GM13976 (cell line): Measurements from ENCODE around the gene SYAP1.

Experiments used
- DNase-seq: peaks from one replicate; pipeline ENCODE4 v3.0.0; 2012; ENCODE audit warnings: low spot score
- in situ Hi-C: fragments of 300-500 bp; cut with MboI; formaldehyde crosslinking; loops from one replicate; pipeline ENCODE4 v1.12.0; 2022; ENCODE audit warnings: low sequenced_read_pairs, mixed read lengths, inconsistent platforms; ENCODE audit not compliant: unreplicated experiment
- TF ChIP-seq, protein P1 (sequence below): IDR thresholded peaks from 2 replicates; pipeline ENCODE4 v1.5.1; 2012; ENCODE audit warnings: borderline replicate concordance, mild to moderate bottlenecking; ENCODE audit not compliant: insufficient read depth; ENCODE audit errors: extremely low read depth, missing control alignments, control extremely low read depth

SYAP1 gene

DNA sequence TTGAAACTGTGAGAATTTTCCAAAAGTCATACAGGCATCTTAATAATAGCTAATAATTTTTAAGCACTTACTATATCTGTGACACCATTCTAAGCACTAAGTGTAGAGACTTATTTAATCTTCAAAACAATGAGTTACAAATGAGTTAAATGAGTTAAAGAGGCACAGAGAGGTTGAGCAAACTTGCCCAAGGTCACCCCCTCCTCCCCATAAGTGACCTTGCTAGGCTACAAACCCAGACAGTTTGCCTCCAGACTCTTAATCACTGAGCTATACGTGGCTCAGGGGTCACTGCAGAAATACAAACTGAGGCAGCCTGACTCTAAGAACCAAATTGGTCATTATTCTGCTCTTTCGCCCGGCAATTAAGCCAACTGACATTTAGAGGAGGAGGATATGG lies 22.5 kb upstream of the SYAP1 start:
- DNase-seq, result no peak
- in situ Hi-C loops, result loop anchor here (25.0 kb wide), 1 partner anchor 235 kb away; no protein-coding TSS in a partner anchor
- TF ChIP-seq, protein P1, sequence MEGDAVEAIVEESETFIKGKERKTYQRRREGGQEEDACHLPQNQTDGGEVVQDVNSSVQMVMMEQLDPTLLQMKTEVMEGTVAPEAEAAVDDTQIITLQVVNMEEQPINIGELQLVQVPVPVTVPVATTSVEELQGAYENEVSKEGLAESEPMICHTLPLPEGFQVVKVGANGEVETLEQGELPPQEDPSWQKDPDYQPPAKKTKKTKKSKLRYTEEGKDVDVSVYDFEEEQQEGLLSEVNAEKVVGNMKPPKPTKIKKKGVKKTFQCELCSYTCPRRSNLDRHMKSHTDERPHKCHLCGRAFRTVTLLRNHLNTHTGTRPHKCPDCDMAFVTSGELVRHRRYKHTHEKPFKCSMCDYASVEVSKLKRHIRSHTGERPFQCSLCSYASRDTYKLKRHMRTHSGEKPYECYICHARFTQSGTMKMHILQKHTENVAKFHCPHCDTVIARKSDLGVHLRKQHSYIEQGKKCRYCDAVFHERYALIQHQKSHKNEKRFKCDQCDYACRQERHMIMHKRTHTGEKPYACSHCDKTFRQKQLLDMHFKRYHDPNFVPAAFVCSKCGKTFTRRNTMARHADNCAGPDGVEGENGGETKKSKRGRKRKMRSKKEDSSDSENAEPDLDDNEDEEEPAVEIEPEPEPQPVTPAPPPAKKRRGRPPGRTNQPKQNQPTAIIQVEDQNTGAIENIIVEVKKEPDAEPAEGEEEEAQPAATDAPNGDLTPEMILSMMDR, result no peak

DNA sequence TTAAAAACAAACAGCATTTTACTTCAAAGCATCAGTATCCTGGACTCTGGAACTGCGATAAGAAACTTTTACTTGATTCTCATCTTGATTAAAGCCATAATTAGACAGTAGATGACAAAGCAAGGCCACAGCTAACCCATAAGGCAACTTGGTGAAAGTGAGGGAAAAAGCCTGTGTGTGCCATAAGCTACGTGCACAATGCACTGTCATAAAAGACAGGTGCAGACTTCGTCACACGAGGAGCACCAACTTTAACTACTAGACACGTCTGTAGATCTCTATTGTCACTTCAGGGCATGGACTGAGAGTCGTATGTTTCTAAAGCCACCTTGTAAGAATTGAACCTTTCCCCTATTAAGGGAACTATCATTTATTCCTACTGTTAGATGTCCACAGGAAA lies 20.0 kb upstream of the SYAP1 start:
- in situ Hi-C loops, result loop anchor here (25.0 kb wide), 1 partner anchor 237 kb away; no protein-coding TSS in a partner anchor
- TF ChIP-seq, protein P1, result no peak
- no peak for DNase-seq

DNA sequence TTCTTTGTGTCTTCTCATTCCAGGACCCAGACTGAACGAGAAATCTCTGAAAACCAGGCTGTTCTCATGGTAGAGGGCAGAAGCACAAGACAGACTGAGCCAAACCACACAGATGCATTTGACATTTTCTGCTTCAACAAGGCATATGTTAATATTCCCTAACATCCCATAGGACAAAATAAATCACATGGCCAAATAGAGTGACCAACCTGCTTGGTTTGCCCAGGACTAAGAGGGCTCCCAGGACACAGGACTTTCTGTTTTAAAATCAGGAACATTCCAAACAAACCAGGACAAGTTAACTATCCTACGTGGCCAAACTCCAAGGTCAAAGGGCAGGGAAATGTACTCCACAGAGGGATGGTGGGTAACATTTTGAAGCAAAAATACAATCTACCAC lies 18.7 kb upstream of the SYAP1 start:
- no peak for DNase-seq
- TF ChIP-seq, protein P1, result no peak
- in situ Hi-C loops, result no loop called here

DNA sequence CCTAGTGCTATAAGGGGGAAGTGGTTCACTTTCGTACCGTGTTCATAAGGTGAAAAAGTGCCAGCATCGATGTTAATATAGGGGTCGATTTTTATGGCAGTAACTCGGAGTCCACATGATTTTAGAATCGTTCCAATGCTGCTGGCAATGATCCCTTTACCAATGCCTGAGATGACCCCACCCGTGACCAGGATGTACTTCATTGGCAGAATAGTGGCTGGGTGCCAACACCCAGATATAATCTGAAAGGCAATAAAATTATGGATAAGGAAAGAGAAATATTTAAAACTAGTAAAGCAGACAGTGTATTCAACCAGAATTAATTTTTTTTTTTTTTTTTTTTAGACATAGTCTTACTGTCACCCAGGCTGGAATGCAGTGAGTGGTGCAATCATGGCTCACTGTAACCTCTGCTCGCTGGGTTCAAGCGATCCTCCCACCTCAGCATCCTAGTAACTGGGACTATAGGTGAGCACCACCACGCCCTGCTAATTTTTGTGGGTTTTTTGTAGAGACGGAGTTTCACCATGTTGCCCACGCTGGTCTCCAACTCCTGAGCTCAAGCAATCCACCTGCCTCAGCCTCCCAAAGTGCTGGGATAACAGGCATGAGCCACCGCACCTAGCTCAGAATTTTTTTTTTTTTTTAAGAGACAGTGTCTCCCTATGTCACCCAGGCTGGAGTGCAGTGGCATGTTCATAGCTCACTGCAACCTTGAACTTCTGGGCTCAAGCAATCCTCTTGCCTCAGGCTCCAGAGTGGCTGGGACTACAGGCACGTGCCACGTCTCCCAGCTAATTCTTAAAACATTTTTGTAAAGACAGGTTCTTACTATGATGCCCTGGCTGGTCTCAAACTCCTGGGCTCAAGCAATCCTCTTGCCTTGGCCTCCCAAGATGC lies 16.5 kb upstream of the SYAP1 start:
- TF ChIP-seq, protein P1, result no peak
- no peak for DNase-seq
- in situ Hi-C loops, result no loop called here

DNA sequence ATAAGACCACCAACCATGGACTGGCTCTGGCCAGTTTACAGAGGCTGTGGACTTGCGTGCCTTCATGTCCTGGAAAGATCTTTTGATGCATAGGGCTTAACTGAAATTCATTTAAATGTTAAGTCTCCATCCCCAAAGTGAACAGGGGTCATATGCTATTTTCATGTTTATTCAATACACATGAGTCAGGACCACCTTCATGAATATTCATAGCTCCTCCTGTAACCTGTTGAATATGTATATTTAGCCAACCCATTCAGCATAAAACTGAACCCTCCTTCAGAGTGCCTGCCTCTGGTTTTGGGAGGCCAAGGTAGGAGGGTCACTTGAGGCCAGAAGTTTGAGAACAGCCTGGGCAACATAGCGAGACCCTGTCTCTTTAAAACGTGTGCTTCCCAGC lies 14.0 kb upstream of the SYAP1 start:
- in situ Hi-C loops, result no loop called here
- TF ChIP-seq, protein P1, result no peak
- no peak for DNase-seq

DNA sequence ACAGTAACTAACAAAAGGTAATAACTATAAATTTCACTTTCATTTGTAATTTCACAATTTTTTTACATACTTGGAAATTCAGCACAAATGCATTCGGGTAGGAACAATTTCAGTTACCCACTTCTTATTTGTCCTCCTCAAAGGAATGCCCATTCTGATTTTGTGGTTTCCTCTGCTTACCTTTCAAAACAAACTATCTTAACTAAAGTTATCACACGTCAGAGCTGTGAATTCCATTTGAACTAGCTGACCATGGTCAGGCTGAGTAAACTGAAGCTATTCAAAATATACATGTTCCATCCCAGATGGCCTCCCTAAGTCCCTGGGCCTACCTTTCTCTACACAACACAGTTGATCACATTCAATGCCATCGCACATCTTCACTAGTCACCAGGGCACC lies 11.4 kb upstream of the SYAP1 start:
- no peak for DNase-seq
- in situ Hi-C loops, result no loop called here
- TF ChIP-seq, protein P1, result no peak
